ENCODE results near the gene MTCL1.

Gene MTCL1

GRCh38 chr18:8806100-8806797 is 100.9 kb downstream of the MTCL1 start:
- DNase-seq (ENCODE audit: low read depth in 4 of 4, low spot score in 1 of 4), result no peak

GRCh38 chr18:8806798-8807487 is 101.6 kb downstream of the MTCL1 start:
- DNase-seq (ENCODE audit: low read depth in 4 of 4, low spot score in 1 of 4), result no peak

- no peak for DNase-seq (ENCODE audit: low read depth in 4 of 4, low spot score in 1 of 4)
Observed at GRCh38 chr18:8807488-8807805, 102.1 kb downstream of the MTCL1 start.

- no peak for DNase-seq (ENCODE audit: low read depth in 4 of 4, low spot score in 1 of 4)
Observed at GRCh38 chr18:8808001-8808400, 102.6 kb downstream of the MTCL1 start.

DNA sequence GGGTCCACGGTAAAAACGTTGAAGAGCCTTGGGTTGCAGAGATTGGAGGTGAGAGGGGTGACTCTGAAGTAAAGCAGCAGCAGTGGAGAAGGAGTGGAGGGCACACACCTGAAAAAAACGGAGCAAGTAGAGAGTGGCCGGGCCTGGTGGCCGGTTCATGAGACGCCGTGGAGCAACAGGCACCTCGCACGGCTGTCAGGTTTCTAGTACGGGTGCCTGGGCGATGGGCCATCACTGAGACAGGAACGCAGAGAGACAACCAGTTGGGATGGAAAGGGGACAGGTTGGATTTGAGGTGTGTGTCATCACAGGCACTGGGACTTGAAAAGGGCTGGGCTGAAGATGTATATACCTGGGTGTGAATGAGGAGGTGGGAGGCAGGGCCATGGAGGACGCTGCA is 104.2 kb downstream of the MTCL1 start:
- no peak for DNase-seq (ENCODE audit: low read depth in 4 of 4, low spot score in 1 of 4)

DNA sequence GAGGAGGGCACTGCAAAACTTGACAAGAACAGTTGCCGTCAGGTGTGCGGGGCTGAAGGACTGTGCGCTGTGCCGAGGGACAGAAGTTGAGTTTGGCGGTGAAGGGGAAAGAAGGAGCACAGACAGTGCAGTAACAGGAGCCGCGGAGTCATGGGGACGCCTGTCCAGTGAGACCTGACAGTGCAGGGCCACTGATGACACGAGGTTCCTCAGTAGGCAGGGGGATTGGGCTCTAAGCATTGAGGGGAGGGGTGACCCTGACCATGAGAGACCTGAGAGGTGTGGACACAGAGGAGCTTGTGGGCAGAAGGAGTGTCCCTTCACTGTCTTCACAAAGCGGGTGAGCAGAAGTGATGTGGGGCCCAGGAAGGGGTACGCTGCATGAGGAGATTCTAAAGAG is 104.8 kb downstream of the MTCL1 start:
- no peak for DNase-seq (ENCODE audit: low read depth in 4 of 4, low spot score in 1 of 4)

DNA sequence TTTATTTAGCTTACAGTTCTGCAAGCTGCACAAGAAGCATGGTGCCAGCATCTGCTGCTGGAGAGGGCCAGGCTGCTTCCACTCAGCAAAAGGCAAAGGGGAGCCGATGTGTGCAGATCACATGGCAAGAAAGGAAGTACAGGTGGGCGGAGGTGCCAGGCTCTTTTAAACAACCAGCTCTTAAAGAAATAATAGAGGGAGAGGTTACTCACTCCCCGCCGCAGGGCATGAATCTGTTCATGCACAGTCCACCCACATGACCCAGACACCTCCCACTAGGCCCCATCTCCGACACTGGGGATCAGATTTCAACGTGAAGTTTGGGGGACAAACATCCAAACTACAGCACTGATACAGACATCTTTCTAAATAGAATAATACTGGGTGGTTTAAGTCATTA is 105.8 kb downstream of the MTCL1 start:
- DNase-seq (ENCODE audit: low read depth in 4 of 4, low spot score in 1 of 4), result no peak

- DNase-seq (ENCODE audit: low read depth in 4 of 4, low spot score in 1 of 4), result no peak
Observed at GRCh38 chr18:8812631-8813030, 107.3 kb downstream of the MTCL1 start.

DNA sequence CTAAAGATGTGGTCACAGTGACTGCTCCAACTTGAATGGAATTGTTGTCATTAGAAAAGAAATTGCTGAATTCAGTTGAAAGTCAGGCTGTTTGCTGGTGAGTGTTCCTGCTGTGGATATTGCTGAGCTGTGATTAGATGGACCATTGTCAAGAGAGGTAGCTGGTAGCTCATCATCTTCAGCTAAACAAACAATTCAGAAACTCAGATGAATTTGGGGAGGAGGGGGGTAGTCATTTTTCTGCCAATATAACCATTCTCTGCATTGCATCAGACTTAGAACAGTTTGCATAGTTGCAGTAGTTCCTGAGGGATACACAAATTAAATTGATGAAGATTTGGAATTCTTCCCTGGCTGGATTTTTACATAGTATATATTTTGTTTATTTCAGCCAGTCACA is 108.3 kb downstream of the MTCL1 start:
- no peak for DNase-seq (ENCODE audit: low read depth in 4 of 4, low spot score in 1 of 4)

DNA sequence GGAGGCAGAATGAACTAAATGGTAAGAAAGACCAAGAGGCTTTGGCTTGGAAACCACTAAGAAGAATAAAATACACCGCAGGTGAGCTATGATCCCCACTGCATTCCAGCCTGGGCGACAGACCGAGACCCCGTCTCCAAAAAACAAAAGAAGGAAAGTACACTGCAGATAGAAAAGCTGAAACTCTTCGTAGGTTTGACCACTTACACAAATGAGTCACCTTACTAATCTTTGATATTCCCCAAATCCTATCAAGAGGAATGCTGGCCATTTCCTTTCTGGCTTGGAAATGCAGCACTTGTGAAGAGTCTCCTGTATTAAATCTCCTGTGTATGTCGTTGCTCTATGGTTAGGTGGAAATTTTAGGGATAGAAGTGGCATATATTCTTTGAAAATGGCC is 108.8 kb downstream of the MTCL1 start:
- no peak for DNase-seq (ENCODE audit: low read depth in 4 of 4, low spot score in 1 of 4)

GRCh38 chr18:8816220-8816619 is 110.9 kb downstream of the MTCL1 start:
- DNase-seq (ENCODE audit: low read depth in 4 of 4, low spot score in 1 of 4), result no peak

- DNase-seq (ENCODE audit: low read depth in 4 of 4, low spot score in 1 of 4), result no peak
Observed at GRCh38 chr18:8816816-8817215, 111.5 kb downstream of the MTCL1 start.

DNA sequence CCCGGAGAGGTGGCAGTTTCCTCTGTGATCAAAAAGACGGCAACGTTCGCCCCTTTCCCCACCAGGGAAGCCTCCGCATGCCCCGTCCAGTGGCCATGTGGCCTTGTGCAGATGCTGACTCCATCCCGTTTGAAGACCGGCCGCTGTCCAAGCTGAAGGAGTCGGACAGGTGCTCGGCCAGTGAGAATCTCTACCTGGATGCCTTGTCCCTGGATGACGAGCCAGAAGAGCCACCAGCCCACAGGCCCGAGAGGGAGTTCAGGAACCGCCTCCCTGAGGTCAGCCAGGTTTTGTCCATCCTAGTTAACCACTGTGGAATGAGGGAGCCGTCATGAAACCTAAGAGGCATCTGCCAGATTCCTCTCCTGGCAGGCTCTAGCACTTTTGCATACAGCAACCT is 113.6 kb downstream of the MTCL1 start:
- no peak for DNase-seq (ENCODE audit: low read depth in 4 of 4, low spot score in 1 of 4)

GRCh38 chr18:8820396-8821082 is 115.2 kb downstream of the MTCL1 start:
- no peak for DNase-seq (ENCODE audit: low read depth in 4 of 4, low spot score in 1 of 4)

GRCh38 chr18:8821083-8821465 is 115.7 kb downstream of the MTCL1 start:
- no peak for DNase-seq (ENCODE audit: low read depth in 4 of 4, low spot score in 1 of 4)

DNA sequence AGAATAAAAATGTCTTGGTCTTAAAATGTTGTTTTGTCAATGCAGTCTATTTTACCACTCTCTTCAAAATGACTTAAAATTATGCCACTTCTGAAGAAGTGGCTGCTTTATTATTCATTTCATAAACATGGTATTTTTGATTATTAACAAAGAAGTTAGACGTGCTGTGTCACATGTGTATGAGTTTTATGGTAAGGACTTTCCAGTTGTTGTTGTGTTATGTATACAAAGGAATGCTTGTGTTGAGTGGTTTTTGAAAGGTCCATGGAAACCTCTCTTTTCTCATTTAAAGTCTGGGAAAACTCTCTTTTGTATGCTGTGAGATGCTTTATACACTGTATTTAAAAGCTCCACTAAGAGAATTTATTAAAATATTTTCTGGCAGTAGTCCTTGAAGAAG is 116.2 kb downstream of the MTCL1 start:
- DNase-seq (ENCODE audit: low read depth in 4 of 4, low spot score in 1 of 4), result no peak

- no peak for DNase-seq (ENCODE audit: low read depth in 4 of 4, low spot score in 1 of 4)
Observed at GRCh38 chr18:8822643-8823042, 117.3 kb downstream of the MTCL1 start.

DNA sequence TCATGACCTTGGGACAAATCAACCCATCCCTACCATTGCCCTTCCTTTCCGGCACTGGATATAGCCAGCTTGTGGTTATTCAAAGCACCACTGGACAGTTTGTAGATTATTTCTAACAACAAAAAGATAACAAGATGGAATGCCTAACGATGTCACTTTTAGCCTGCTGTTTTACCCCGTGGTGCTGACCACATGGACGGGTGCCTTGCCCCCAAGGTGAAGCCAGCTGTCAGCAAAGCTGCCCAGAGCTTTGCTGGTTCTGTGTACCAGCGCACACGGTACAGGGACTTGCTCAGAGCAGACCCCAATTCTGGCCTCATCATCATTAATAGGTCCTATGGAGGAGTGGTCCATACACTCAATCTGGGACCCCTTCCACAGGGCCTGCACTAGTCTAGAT is 118.2 kb downstream of the MTCL1 start:
- no peak for DNase-seq (ENCODE audit: low read depth in 4 of 4, low spot score in 1 of 4)

DNA sequence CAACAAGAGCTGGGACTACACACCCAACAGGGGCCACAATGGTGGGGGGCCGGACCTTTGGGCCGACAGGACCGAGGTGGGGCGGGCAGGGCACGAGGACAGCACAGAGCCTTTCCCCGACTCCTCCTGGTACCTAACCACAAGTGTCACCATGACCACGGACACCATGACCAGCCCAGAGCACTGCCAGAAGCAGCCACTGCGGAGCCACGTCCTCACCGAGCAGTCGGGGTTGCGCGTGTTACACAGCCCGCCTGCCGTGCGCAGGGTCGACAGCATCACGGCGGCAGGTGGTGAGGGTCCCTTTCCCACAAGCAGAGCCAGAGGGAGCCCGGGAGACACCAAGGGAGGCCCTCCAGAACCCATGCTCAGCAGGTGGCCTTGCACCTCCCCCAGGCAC is 119.5 kb downstream of the MTCL1 start:
- no peak for DNase-seq (ENCODE audit: low read depth in 4 of 4, low spot score in 1 of 4)

GRCh38 chr18:8825273-8825672 is 119.9 kb downstream of the MTCL1 start:
- DNase-seq (ENCODE audit: low read depth in 4 of 4, low spot score in 1 of 4), result no peak

- DNase-seq (ENCODE audit: low read depth in 4 of 4, low spot score in 1 of 4), result no peak
Observed at GRCh38 chr18:8825729-8826375, 120.5 kb downstream of the MTCL1 start.

DNA sequence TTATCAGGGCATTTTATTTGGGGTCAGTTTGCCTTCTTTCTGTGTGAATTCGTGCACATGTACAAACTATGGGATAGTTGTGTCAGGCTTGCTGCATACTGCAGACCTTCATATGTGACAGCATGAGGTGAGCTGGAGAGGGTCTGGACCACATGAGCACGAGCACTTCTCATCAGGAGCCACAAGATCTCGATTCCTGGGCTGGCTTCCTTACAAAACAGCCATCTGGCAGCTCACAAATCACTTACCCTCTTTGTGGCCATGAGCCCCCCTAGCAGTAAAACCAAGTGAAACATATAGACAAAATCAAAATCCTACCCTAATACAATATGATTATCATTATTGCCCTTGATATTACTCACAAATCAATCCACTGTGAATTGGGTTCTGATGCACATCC is 121.2 kb downstream of the MTCL1 start:
- DNase-seq (ENCODE audit: low read depth in 4 of 4, low spot score in 1 of 4), result no peak
